Keratinocyte (primary cell): Measurements from ENCODE around the gene RASD1. TPM values are rescaled to one million over a fixed set of nuclear protein-coding genes. Genes with fewer than 3 reads are reported as not detected.

ENCODE experiments used
- DNase-seq: peaks from one replicate; pipeline ENCODE4 v3.0.0-alpha.2; 2011; ENCODE audit warnings: low read depth, missing footprints, low spot score
- FAIRE-seq: peaks from 2 replicates; lab custom pipeline; 2011; peaks lifted over from hg19 to GRCh38; lab: Jason Lieb, UNC
- H2AFZ ChIP-seq: 2 replicates; pipeline ENCODE4 v1.6.0; 2012; ENCODE audit warnings: low read length, control low read depth, inconsistent platforms; ENCODE audit not compliant: control insufficient read depth
- H3K27ac ChIP-seq: 2 replicates; pipeline ENCODE4 v1.5.1; 2011; ENCODE audit warnings: low read length; ENCODE audit not compliant: control insufficient read depth, insufficient read depth
- H3K27me3 ChIP-seq: 3 replicates; pipeline ENCODE4 v1.6.0; 2011; ENCODE audit warnings: low read length; ENCODE audit not compliant: control insufficient read depth, insufficient read depth; ENCODE audit errors: extremely low read depth
- H3K36me3 ChIP-seq, 2 experiments: 2 replicates in 1 of 2; 3 replicates in 1 of 2; pipeline ENCODE4 v1.5.1; 2011; ENCODE audit warnings: low read length in 2 of 2, mild to moderate bottlenecking in 1 of 2; ENCODE audit not compliant: control insufficient read depth in 2 of 2, insufficient read depth in 2 of 2; ENCODE audit errors: extremely low read depth in 1 of 2
- H3K4me1 ChIP-seq: 3 replicates; pipeline ENCODE4 v1.5.1; 2011; ENCODE audit warnings: low read length; ENCODE audit not compliant: control insufficient read depth, insufficient read depth; ENCODE audit errors: extremely low read depth
- H3K4me2 ChIP-seq: 3 replicates; pipeline ENCODE4 v1.6.0; 2011; ENCODE audit warnings: low read depth, low read length; ENCODE audit not compliant: control insufficient read depth, insufficient read depth; ENCODE audit errors: extremely low read depth
- H3K4me3 ChIP-seq, 3 experiments: fragments of 200-600 bp in 1 of 3; sonication (generic) in 1 of 3; 2 replicates in 2 of 3; 3 replicates in 1 of 3; pipeline ENCODE4 v1.5.1; 2011 to 2016; ENCODE audit warnings: low read length in 3 of 3, mild to moderate bottlenecking in 3 of 3, control low read depth in 2 of 3, inconsistent platforms in 1 of 3, low read depth in 1 of 3, mixed read lengths in 1 of 3, mixed run types in 1 of 3, moderate library complexity in 1 of 3; ENCODE audit not compliant: control insufficient read depth in 2 of 3, insufficient read depth in 2 of 3; ENCODE audit errors: extremely low read depth in 1 of 3
- H3K79me2 ChIP-seq: 2 replicates; pipeline ENCODE4 v1.6.0; 2012; ENCODE audit warnings: low read length; ENCODE audit not compliant: control insufficient read depth, insufficient read depth
- H3K9ac ChIP-seq: 3 replicates; pipeline ENCODE4 v1.6.0; 2011; ENCODE audit warnings: low read length; ENCODE audit not compliant: control insufficient read depth, insufficient read depth; ENCODE audit errors: extremely low read depth
- H3K9me1 ChIP-seq: 3 replicates; pipeline ENCODE4 v1.6.0; 2011; ENCODE audit warnings: low read length; ENCODE audit not compliant: control insufficient read depth, insufficient read depth; ENCODE audit errors: extremely low read depth
- H3K9me3 ChIP-seq: 2 replicates; pipeline ENCODE4 v1.5.1; 2012; ENCODE audit warnings: low read depth, low read length; ENCODE audit not compliant: control insufficient read depth
- H4K20me1 ChIP-seq: 3 replicates; pipeline ENCODE4 v1.6.0; 2011; ENCODE audit warnings: low read length; ENCODE audit not compliant: control insufficient read depth, insufficient read depth; ENCODE audit errors: extremely low read depth
- CTCF ChIP-seq, 3 experiments: IDR thresholded peaks in 1 of 3; conservative IDR thresholded peaks in 1 of 3; optimal IDR thresholded peaks in 1 of 3; 2 replicates in 2 of 3; 3 replicates in 1 of 3; pipeline versions ENCODE3 to v1.5.1; 2011; ENCODE audit warnings: low read length in 3 of 3, mild to moderate bottlenecking in 3 of 3, moderate library complexity in 2 of 3, control low read depth in 1 of 3, inconsistent platforms in 1 of 3; ENCODE audit not compliant: insufficient read depth in 2 of 3; ENCODE audit errors: extremely low read depth in 1 of 3
- EZH2 ChIP-seq: IDR thresholded peaks from one replicate; pipeline ENCODE4 v1.6.1; 2012; ENCODE audit warnings: inconsistent platforms, mild to moderate bottlenecking, low read length, moderate library complexity
- dilution Hi-C: fragments of 300-500 bp; cut with MboI; formaldehyde crosslinking; loops from one replicate; pipeline ENCODE4 v1.7.0; 2020; ENCODE audit warnings: low sequenced_read_pairs; ENCODE audit not compliant: extremely low pct_ligation_motif_present
- polyA plus RNA-seq, 5 experiments: library from polyadenylated mRNA; depleted of rRNA in 3 of 5; stranded (reverse) in 3 of 5; stranded (forward) in 1 of 5; unstranded in 1 of 5; fragments of >200 nt; gene quantifications; 1 replicate in 1 of 5; 2 replicates in 3 of 5; 3 replicates in 1 of 5; pipeline versions ENCODE4 v1.2.1 to v1.2.3, GENCODE V29; 2011 to 2012; ENCODE audit warnings: missing spikeins in 2 of 5, low read depth in 1 of 5, low replicate concordance in 1 of 5

RASD1 gene
- polyA plus RNA-seq, 1 donor (not counting 4 experiments of a cell fraction or from before 2014, with no cell fraction given) = 0.20 TPM

- Histone ChIP-seq H3K9me3 (no peaks in the 10 kb centered on the region), H3K4me3 (no peak overlapping the region), H3K9ac (no peak overlapping the region), H3K36me3 (no peaks in the 10 kb centered on the region), H3K79me2 (no peaks in the 10 kb centered on the region), H3K27ac (no peak overlapping the region), H3K27me3 (peaks cover 60% of the 10 kb centered on the region), H3K4me2 (no peak overlapping the region), H2AFZ (no peak overlapping the region), H4K20me1 (peaks cover 5% of the 10 kb centered on the region), H3K4me1 (peaks cover 9% of the 10 kb centered on the region), H3K9me1 (no peaks in the 10 kb centered on the region)
- dilution Hi-C loops = no loop called here
- TF ChIP-seq CTCF (optimal IDR thresholded peaks at IDR 0.05 in 1 of 3, IDR thresholded peaks at IDR 0.05 in 1 of 3, conservative IDR thresholded peaks at IDR 0.05 in 1 of 3; ENCODE audit: extremely low read depth in 1 of 3, insufficient read depth in 2 of 3, low read length in 3 of 3) = no peak
- no peak for DNase-seq
- no peak for FAIRE-seq
These were observed 1.8 kb upstream of the RASD1 start for GRCh38 chr17:17497845-17498520.

- Histone ChIP-seq H3K4me1 (peaks cover 9% of the 10 kb centered on the region), H3K9me3 (no peaks in the 10 kb centered on the region), H3K27ac (no peak overlapping the region), H3K9ac (no peak overlapping the region), H3K9me1 (no peaks in the 10 kb centered on the region), H2AFZ (no peak overlapping the region), H3K27me3 (peaks cover 53% of the 10 kb centered on the region), H3K36me3 (peaks cover 0 to 2% of the 10 kb centered on the region in 2 experiments), H3K4me3 (no peak overlapping the region), H3K79me2 (no peaks in the 10 kb centered on the region), H3K4me2 (peak overlapping the region; percentile 29), H4K20me1 (peaks cover 5% of the 10 kb centered on the region)
- dilution Hi-C loops = no loop called here
- FAIRE-seq (no peak), DNase-seq (no peak)
- TF ChIP-seq CTCF (optimal IDR thresholded peaks at IDR 0.05 in 1 of 3, IDR thresholded peaks at IDR 0.05 in 1 of 3, conservative IDR thresholded peaks at IDR 0.05 in 1 of 3; ENCODE audit: extremely low read depth in 1 of 3, insufficient read depth in 2 of 3, low read length in 3 of 3) (no peak), EZH2 (no peak)
These were observed 1.1 kb upstream of the RASD1 start for GRCh38 chr17:17497065-17497844.
